ENCODE results near the gene SHANK1. TPM values are rescaled to one million over a fixed set of nuclear protein-coding genes. Genes with fewer than 3 reads are reported as not detected.

SHANK1 gene
- total RNA-seq, 6 donors from 2014 or later: 0.40 to 0.54 TPM; not detected in 4

DNA sequence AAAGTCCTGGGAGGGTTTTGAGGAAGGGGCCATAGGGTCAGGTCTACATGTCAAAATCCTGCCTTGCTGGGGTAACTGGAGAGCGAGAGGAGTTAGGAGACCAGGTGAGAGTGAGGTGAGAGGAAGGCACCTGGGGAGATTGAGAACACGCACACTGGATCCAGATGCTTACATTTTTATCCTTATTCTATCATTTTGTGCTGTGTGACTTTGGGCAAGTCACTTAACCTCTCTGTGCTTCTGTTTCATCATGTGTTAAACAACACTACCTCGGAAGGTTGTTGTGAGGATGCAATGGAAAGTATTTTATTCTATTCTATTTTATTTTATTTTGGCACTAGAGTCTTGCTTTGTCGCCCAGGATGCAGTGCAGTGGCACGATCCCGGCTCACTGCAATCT lies 66.9 kb downstream of the SHANK1 start:
- no peak overlapping the region for H3K27ac ChIP-seq
- peaks cover 0 to 1% (median under 1%) of the 10 kb centered on the region in 4 donors for H3K4me1 ChIP-seq
- H3K36me3 ChIP-seq: no peaks in the 10 kb centered on the region
- H3K27me3 ChIP-seq: no peaks in the 10 kb centered on the region
- ATAC-seq (ENCODE audit: low FRiP score in 2 of 2) (no peak), DNase-seq (no peak)
- TF ChIP-seq POLR2AphosphoS5 (IDR thresholded peaks at IDR 0.05) (no peak), POLR2A (IDR thresholded peaks at IDR 0.05) (no peak), EP300 (IDR thresholded peaks at IDR 0.05) (no peak)
- TF ChIP-seq, protein P1, sequence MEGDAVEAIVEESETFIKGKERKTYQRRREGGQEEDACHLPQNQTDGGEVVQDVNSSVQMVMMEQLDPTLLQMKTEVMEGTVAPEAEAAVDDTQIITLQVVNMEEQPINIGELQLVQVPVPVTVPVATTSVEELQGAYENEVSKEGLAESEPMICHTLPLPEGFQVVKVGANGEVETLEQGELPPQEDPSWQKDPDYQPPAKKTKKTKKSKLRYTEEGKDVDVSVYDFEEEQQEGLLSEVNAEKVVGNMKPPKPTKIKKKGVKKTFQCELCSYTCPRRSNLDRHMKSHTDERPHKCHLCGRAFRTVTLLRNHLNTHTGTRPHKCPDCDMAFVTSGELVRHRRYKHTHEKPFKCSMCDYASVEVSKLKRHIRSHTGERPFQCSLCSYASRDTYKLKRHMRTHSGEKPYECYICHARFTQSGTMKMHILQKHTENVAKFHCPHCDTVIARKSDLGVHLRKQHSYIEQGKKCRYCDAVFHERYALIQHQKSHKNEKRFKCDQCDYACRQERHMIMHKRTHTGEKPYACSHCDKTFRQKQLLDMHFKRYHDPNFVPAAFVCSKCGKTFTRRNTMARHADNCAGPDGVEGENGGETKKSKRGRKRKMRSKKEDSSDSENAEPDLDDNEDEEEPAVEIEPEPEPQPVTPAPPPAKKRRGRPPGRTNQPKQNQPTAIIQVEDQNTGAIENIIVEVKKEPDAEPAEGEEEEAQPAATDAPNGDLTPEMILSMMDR (IDR thresholded peaks at IDR 0.05): no peak
- H3K4me3 ChIP-seq: no peak overlapping the region
- 87 to 90% methylated on average over 6 of the region's 6 CpGs for WGBS, 2 donors
- H3K9me3 ChIP-seq: peaks cover 0 to 7% (median 3%) of the 10 kb centered on the region in 4 donors

DNA sequence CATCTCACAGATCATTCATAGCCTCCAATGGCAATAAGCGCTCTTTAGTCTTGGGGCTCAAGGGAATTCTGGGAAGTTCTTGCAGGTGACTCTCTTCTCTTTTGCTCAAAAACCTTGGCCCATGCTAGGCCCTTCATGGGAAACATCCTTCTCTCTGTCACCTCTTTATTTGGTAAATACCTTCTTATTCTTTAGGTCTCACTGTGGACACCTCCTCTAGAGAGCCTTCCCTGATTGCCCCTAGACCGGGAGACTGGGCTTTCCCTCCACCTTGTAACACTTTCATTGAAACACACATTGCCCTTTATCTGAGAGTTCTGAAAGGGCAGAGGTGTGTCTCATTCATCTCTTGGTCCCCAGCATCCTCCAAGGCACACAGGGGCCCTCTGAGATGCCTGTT lies 68.4 kb downstream of the SHANK1 start:
- Histone ChIP-seq H3K4me3 (no peak overlapping the region), H3K27ac (no peak overlapping the region), H3K27me3 (no peaks in the 10 kb centered on the region), H3K4me1 (no peaks in the 10 kb centered on the region), H3K9me3 (peaks cover 0 to 7% (median 3%) of the 10 kb centered on the region in 4 donors), H3K36me3 (no peaks in the 10 kb centered on the region)
- no peak for DNase-seq
- TF ChIP-seq POLR2A (IDR thresholded peaks at IDR 0.05) (no peak), POLR2AphosphoS5 (IDR thresholded peaks at IDR 0.05) (no peak)
- WGBS, 2 donors: 81 to 83% methylated on average over 2 of the region's 2 CpGs
- ATAC-seq (ENCODE audit: low FRiP score in 2 of 2): no peak

DNA sequence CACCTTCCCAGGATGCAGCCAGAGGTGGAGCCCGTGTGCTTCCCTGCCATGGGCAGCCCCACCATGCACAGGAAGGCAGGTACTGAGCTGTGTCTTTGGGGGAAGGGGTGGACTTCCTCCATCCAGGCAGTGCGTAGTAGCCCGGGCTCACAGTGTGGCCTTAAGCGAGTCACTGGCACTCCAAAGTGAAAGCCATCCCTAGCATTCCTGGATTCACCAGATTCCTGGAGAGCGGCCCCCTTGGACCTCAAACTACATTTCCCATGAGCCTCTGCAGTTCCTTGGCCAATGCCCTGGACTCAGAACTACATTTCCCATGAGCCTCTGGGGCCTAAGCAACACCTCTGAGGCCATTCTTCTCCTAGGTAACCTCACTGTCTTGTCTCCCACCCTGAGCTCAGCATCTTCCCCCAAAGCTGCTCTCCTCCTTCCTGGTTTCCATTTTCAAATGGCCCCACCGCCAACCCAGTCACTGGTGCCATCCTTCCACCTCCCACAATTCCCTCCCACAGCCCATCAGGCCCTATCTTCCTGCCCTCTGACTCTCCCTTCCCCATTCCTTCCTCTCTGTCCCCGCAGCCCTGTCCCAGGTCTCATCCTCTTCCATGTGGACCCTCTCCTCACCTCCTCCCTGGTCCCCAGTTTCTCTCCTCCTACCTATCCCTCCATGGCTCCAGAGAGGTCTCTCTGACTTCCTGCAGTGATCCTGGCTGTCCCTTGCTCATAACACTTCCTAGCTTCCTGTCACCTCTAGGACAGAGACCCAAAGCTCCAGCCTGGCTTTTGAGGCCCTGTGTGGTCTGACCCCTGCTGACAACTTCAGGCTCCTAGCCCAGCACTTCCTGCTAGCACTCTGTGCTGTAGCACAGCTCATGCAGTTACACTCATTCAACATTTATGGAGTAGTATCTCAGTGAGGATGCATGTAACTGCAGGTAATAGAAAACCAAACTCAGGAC lies 69.9 kb downstream of the SHANK1 start, which contains the start of gene C19orf81:
TSS of gene C19orf81 (plus strand) at position 13 of the 959 bp plus-strand sequence. CDS start at position 13, 0 bp downstream.
- H3K9me3 ChIP-seq: peaks cover 0 to 2% (median under 1%) of the 10 kb centered on the region in 4 donors
- H3K4me3 ChIP-seq: no peak within 1 kb of the TSS
- H3K36me3 ChIP-seq: no peaks in the 10 kb centered on the region
- ATAC-seq (ENCODE audit: low FRiP score in 2 of 2): peak in 1 of 2 donors; percentile 19
- no peak for DNase-seq
- 34 to 42% methylated on average over 4 to 7 of the region's 7 CpGs for WGBS, 2 donors
- no peaks in the 10 kb centered on the region for H3K4me1 ChIP-seq
- TF ChIP-seq POLR2A (IDR thresholded peaks at IDR 0.05) (no peak), POLR2AphosphoS5 (IDR thresholded peaks at IDR 0.05) (no peak), EP300 (IDR thresholded peaks at IDR 0.05) (no peak)
- TF ChIP-seq, protein P1 (IDR thresholded peaks at IDR 0.05): no peak
- H3K27ac ChIP-seq: no peak within 1 kb of the TSS
- no peaks in the 10 kb centered on the region for H3K27me3 ChIP-seq

GRCh38 chr19:50648659-50649058 lies 70.9 kb downstream of the SHANK1 start:
- no peak overlapping the region for H3K4me3 ChIP-seq
- H3K36me3 ChIP-seq: no peaks in the 10 kb centered on the region
- no peak for DNase-seq
- H3K27me3 ChIP-seq: no peaks in the 10 kb centered on the region
- H3K9me3 ChIP-seq: no peaks in the 10 kb centered on the region
- ATAC-seq (ENCODE audit: low FRiP score in 2 of 2): no peak
- no peak overlapping the region for H3K27ac ChIP-seq
- TF ChIP-seq EP300 (IDR thresholded peaks at IDR 0.05) (no peak), POLR2AphosphoS5 (IDR thresholded peaks at IDR 0.05) (no peak), POLR2A (IDR thresholded peaks at IDR 0.05) (no peak)
- TF ChIP-seq, protein P1 (IDR thresholded peaks at IDR 0.05): no peak
- H3K4me1 ChIP-seq: no peaks in the 10 kb centered on the region
- 45 to 47% methylated on average over 5 of the region's 5 CpGs for WGBS, 2 donors

GRCh38 chr19:50647879-50648615 lies 71.6 kb downstream of the SHANK1 start:
- TF ChIP-seq POLR2AphosphoS5 (IDR thresholded peaks at IDR 0.05) (no peak), EP300 (IDR thresholded peaks at IDR 0.05) (no peak), POLR2A (IDR thresholded peaks at IDR 0.05) (no peak)
- TF ChIP-seq, protein P1 (IDR thresholded peaks at IDR 0.05): no peak
- no peak for DNase-seq
- no peak for ATAC-seq (ENCODE audit: low FRiP score in 2 of 2)
- Histone ChIP-seq H3K4me1 (no peaks in the 10 kb centered on the region), H3K4me3 (no peak overlapping the region), H3K9me3 (no peaks in the 10 kb centered on the region), H3K27ac (no peak overlapping the region), H3K27me3 (no peaks in the 10 kb centered on the region), H3K36me3 (no peaks in the 10 kb centered on the region)
- WGBS, 2 donors: 57 to 62% methylated on average over 10 of the region's 10 CpGs

All from upper lobe of left lung (tissue), 6 donors.